ENCODE results near the gene RPH3AL. TPM values are rescaled to one million over a fixed set of nuclear protein-coding genes. Genes with fewer than 3 reads are reported as not detected.

The RPH3AL gene
- total and polyA plus RNA-seq, 7 donors: 3.7 to 18.5 (median 9.7) TPM

DNA sequence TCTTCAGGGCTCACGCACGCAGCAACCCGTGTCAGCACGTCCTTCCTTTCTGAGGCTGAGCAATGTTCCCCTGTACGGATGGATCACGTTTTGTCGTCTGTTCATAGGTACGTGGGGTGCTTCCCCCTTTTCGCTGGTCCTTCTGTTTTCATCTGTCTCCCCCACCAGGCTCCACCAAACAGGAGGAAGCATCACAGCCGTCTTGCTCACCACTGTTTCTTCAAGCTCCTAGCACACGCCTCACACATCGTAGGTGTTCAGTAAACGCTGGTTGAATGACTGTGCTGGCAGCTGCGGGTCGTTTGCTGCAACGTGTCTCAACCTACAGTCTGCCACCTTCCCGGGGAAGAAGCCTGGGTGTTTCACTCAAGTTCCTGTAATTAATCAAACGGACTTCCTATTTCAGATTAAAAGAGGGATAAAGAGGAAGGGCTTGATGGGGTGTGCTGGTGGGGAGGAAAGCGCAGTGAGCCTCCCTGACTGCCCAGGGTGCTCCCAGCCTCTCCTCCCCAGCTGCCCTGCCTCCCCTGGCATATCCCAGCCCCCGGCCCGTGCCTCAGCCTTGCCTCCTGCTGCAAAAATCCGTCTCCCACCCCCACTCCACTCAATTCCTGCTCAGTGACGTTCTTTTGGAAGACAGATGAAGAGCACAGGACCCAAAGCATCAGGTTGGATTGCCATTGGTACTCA, 94.4 kb downstream of the RPH3AL start:
- WGBS, 3 donors: 74 to 80% (median 75%) methylated on average over 23 of the region's 23 CpGs
- DNase-seq (no peak), ATAC-seq (no peak)
- H3K4me1 ChIP-seq: no peaks in the 10 kb centered on the region
- no peaks in the 10 kb centered on the region for H3K27me3 ChIP-seq (ENCODE audit: insufficient read depth in 3 of 3, low read length in 2 of 3)
- no peak overlapping the region for H3K4me3 ChIP-seq
- H3K36me3 ChIP-seq (ENCODE audit: insufficient read depth in 1 of 2, low read depth in 1 of 2): peaks cover 0 to under 1% of the 10 kb centered on the region in 2 donors
- H3K27ac ChIP-seq: no peak overlapping the region
- H3K9me3 ChIP-seq: no peaks in the 10 kb centered on the region
- intact Hi-C loops (cut with DNase I): no loop called here
- TF ChIP-seq, protein P1, sequence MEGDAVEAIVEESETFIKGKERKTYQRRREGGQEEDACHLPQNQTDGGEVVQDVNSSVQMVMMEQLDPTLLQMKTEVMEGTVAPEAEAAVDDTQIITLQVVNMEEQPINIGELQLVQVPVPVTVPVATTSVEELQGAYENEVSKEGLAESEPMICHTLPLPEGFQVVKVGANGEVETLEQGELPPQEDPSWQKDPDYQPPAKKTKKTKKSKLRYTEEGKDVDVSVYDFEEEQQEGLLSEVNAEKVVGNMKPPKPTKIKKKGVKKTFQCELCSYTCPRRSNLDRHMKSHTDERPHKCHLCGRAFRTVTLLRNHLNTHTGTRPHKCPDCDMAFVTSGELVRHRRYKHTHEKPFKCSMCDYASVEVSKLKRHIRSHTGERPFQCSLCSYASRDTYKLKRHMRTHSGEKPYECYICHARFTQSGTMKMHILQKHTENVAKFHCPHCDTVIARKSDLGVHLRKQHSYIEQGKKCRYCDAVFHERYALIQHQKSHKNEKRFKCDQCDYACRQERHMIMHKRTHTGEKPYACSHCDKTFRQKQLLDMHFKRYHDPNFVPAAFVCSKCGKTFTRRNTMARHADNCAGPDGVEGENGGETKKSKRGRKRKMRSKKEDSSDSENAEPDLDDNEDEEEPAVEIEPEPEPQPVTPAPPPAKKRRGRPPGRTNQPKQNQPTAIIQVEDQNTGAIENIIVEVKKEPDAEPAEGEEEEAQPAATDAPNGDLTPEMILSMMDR (IDR thresholded peaks at IDR 0.05): no peak

DNA sequence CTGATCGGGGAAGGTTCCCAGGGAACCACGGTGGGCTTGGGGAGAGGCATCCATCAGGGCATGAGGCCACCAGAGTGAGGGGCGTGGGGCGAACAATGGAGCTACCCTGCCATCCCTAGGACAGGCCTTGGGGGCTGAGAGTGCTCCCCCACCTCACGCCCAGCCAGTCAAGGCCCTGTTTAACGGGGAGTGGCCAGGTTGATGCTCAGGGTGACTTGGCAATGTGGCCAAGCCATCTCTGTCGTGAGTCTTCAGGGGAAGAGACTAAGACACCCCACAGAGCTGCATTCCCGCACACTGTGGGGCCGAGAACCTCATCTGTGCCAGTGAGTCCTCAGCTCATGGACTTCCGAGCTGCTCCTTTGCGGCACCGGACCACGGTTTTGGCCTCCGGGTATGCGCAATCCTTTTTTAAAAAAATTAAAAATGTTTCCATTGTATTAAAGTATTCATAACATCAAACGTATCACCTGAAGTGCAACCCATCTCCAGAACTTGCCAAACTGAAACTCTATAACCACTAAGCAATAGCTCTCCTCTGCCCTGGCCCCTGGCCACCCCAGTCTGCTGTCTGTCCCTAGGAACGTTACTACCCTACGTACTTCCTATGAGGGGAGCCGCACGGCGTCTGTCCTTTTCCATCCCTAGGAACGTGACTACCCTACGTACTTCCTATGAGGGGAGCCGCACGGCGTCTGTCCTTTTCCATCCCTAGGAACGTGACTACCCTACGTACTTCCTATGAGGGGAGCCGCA, 99.3 kb downstream of the RPH3AL start:
- Histone ChIP-seq H3K4me3 (no peak overlapping the region), H3K36me3 (ENCODE audit: insufficient read depth in 1 of 2, low read depth in 1 of 2) (no peaks in the 10 kb centered on the region), H3K27me3 (ENCODE audit: insufficient read depth in 3 of 3, low read length in 2 of 3) (no peaks in the 10 kb centered on the region), H3K9me3 (no peaks in the 10 kb centered on the region), H3K27ac (no peak overlapping the region), H3K4me1 (no peaks in the 10 kb centered on the region)
- TF ChIP-seq, protein P1 (IDR thresholded peaks at IDR 0.05): no peak
- intact Hi-C loops (cut with DNase I): no loop called here
- DNase-seq: no peak
- WGBS, 3 donors: 85 to 90% (median 85%) methylated on average over 21 to 22 of the region's 29 CpGs
- ATAC-seq: no peak

DNA sequence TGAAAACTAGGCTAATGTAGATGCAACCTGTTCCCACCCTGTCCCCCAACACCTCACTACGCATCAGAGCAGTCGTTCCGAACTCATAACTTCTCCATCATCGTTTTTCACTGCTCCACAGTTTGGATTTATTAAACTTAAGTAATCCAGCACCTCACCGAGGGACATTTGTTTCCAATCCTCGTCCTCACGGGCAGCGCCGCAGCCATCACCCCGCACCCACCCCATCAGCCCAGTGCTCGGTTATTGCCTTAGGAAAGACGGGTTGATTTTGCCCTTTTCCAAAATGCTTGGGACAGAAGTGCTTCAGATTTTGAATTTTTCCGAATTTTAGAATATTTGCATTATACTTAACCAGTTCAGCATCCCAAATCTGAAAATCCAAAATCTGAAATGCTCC, 100.2 kb downstream of the RPH3AL start:
- no peaks in the 10 kb centered on the region for H3K4me1 ChIP-seq
- no peaks in the 10 kb centered on the region for H3K27me3 ChIP-seq (ENCODE audit: insufficient read depth in 3 of 3, low read length in 2 of 3)
- no peaks in the 10 kb centered on the region for H3K36me3 ChIP-seq (ENCODE audit: insufficient read depth in 1 of 2, low read depth in 1 of 2)
- WGBS, 3 donors: 86 to 88% (median 87%) methylated on average over 13 of the region's 13 CpGs
- ATAC-seq: no peak
- no peak for DNase-seq
- no peak overlapping the region for H3K4me3 ChIP-seq
- H3K27ac ChIP-seq: no peak overlapping the region
- intact Hi-C loops (cut with DNase I): no loop called here
- no peaks in the 10 kb centered on the region for H3K9me3 ChIP-seq
- TF ChIP-seq, protein P1 (IDR thresholded peaks at IDR 0.05): no peak

DNA sequence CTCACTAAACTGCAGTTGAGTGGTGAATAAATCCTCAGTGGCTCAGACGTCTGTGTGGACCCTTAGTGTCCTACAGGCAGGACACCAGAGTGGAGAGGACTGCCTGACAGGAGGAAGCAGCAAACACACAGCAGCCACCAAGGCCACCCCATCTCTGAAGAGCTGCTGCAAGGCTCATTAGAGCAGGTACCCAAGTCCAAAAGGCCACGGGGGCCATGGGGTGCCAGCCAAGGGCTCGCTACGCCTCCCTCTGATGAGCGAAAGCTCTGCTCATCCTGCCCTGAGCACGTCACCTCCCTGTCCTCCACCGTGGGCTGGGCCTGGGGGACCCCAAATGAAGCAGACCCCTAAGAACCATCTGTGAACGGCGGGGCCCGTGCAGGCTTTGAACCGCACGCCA, 101.1 kb downstream of the RPH3AL start:
- Histone ChIP-seq H3K36me3 (ENCODE audit: insufficient read depth in 1 of 2, low read depth in 1 of 2) (no peaks in the 10 kb centered on the region), H3K9me3 (no peaks in the 10 kb centered on the region), H3K4me3 (no peak overlapping the region), H3K27me3 (ENCODE audit: insufficient read depth in 3 of 3, low read length in 2 of 3) (no peaks in the 10 kb centered on the region), H3K27ac (no peak overlapping the region), H3K4me1 (no peaks in the 10 kb centered on the region)
- TF ChIP-seq, protein P1 (IDR thresholded peaks at IDR 0.05): no peak
- no peak for ATAC-seq
- 84 to 90% (median 89%) methylated on average over 12 of the region's 12 CpGs for WGBS, 3 donors
- DNase-seq: peak in 1 of 2 donors; percentile 30
- intact Hi-C loops (cut with DNase I): no loop called here

Data from psoas muscle (tissue), 8 donors.